ENCODE data around the gene TTC33. TPM values are rescaled to one million over a fixed set of nuclear protein-coding genes. Genes with fewer than 3 reads are reported as not detected.

TTC33 gene
- total RNA-seq, 2 donors from 2014 or later = 10.3 to 22.5 TPM

GRCh38 chr5:40485021-40485998 is 270.5 kb downstream of the TTC33 start:
- ATAC-seq (ENCODE audit: insufficient number of reproducible peaks, low FRiP score, low read depth) = no peak
- TF ChIP-seq, protein P1, sequence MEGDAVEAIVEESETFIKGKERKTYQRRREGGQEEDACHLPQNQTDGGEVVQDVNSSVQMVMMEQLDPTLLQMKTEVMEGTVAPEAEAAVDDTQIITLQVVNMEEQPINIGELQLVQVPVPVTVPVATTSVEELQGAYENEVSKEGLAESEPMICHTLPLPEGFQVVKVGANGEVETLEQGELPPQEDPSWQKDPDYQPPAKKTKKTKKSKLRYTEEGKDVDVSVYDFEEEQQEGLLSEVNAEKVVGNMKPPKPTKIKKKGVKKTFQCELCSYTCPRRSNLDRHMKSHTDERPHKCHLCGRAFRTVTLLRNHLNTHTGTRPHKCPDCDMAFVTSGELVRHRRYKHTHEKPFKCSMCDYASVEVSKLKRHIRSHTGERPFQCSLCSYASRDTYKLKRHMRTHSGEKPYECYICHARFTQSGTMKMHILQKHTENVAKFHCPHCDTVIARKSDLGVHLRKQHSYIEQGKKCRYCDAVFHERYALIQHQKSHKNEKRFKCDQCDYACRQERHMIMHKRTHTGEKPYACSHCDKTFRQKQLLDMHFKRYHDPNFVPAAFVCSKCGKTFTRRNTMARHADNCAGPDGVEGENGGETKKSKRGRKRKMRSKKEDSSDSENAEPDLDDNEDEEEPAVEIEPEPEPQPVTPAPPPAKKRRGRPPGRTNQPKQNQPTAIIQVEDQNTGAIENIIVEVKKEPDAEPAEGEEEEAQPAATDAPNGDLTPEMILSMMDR (IDR thresholded peaks at IDR 0.05) = no peak
- no peak overlapping the region for H3K4me3 ChIP-seq
- no peak for DNase-seq (ENCODE audit: low spot score)
- no peaks in the 10 kb centered on the region for H3K4me1 ChIP-seq (ENCODE audit: control insufficient read depth in 1 of 2, low read depth in 2 of 2)
- H3K36me3 ChIP-seq = no peaks in the 10 kb centered on the region
- no peaks in the 10 kb centered on the region for H3K9me3 ChIP-seq
- no peaks in the 10 kb centered on the region for H3K27me3 ChIP-seq (replicated peaks; ENCODE audit: insufficient read depth)
- no peak overlapping the region for H3K27ac ChIP-seq

GRCh38 chr5:40484495-40484894 is 271.3 kb downstream of the TTC33 start:
- ATAC-seq (ENCODE audit: insufficient number of reproducible peaks, low FRiP score, low read depth) (no peak), DNase-seq (ENCODE audit: low spot score) (no peak)
- no peak overlapping the region for H3K4me3 ChIP-seq
- H3K36me3 ChIP-seq = no peaks in the 10 kb centered on the region
- H3K27ac ChIP-seq = no peak overlapping the region
- H3K4me1 ChIP-seq (ENCODE audit: control insufficient read depth in 1 of 2, low read depth in 2 of 2) = no peaks in the 10 kb centered on the region
- H3K9me3 ChIP-seq = no peaks in the 10 kb centered on the region
- TF ChIP-seq, protein P1 (IDR thresholded peaks at IDR 0.05) = no peak
- no peaks in the 10 kb centered on the region for H3K27me3 ChIP-seq (replicated peaks; ENCODE audit: insufficient read depth)

- Histone ChIP-seq H3K4me3 (no peak overlapping the region), H3K4me1 (ENCODE audit: control insufficient read depth in 1 of 2, low read depth in 2 of 2) (peaks cover 1 to 3% of the 10 kb centered on the region in 2 donors), H3K36me3 (no peaks in the 10 kb centered on the region), H3K27ac (no peak overlapping the region), H3K27me3 (replicated peaks; ENCODE audit: insufficient read depth) (no peaks in the 10 kb centered on the region), H3K9me3 (no peaks in the 10 kb centered on the region)
- DNase-seq (ENCODE audit: low spot score) (no peak), ATAC-seq (ENCODE audit: insufficient number of reproducible peaks, low FRiP score, low read depth) (no peak)
- TF ChIP-seq, protein P1 (IDR thresholded peaks at IDR 0.05) = no peak
Observed at GRCh38 chr5:40483316-40483715, 272.4 kb downstream of the TTC33 start.

GRCh38 chr5:40481241-40481640 is 274.5 kb downstream of the TTC33 start:
- Histone ChIP-seq H3K4me1 (ENCODE audit: control insufficient read depth in 1 of 2, low read depth in 2 of 2) (peaks cover 5 to 11% of the 10 kb centered on the region in 2 donors), H3K27ac (no peak overlapping the region), H3K9me3 (no peaks in the 10 kb centered on the region), H3K36me3 (no peaks in the 10 kb centered on the region), H3K4me3 (no peak overlapping the region), H3K27me3 (replicated peaks; ENCODE audit: insufficient read depth) (no peaks in the 10 kb centered on the region)
- no peak for DNase-seq (ENCODE audit: low spot score)
- no peak for ATAC-seq (ENCODE audit: insufficient number of reproducible peaks, low FRiP score, low read depth)
- TF ChIP-seq, protein P1 (IDR thresholded peaks at IDR 0.05) = no peak

GRCh38 chr5:40480392-40480791 is 275.4 kb downstream of the TTC33 start:
- Histone ChIP-seq H3K27ac (no peak overlapping the region), H3K4me1 (ENCODE audit: control insufficient read depth in 1 of 2, low read depth in 2 of 2) (peaks cover 5 to 11% of the 10 kb centered on the region in 2 donors), H3K9me3 (no peaks in the 10 kb centered on the region), H3K4me3 (no peak overlapping the region), H3K36me3 (no peaks in the 10 kb centered on the region), H3K27me3 (replicated peaks; ENCODE audit: insufficient read depth) (no peaks in the 10 kb centered on the region)
- ATAC-seq (ENCODE audit: insufficient number of reproducible peaks, low FRiP score, low read depth) (no peak), DNase-seq (ENCODE audit: low spot score) (no peak)
- TF ChIP-seq, protein P1 (IDR thresholded peaks at IDR 0.05) = no peak
